Renal cortex interstitium (tissue), 11 donors: ENCODE data around the gene MOSPD2. TPM values are rescaled to one million over a fixed set of nuclear protein-coding genes. Genes with fewer than 3 reads are reported as not detected.
A peak's percentile ranks its signal among the peaks of the same experiment; 100 is the strongest.

ENCODE experiments used
- DNase-seq, 11 donors: peaks; one replicate each; pipeline ENCODE4 v3.0.0-alpha.2; 2013; ENCODE audit warnings: low read depth in 9 of 11, low spot score in 4 of 11; ENCODE audit errors: extremely low read depth in 1 of 11
- polyA plus RNA-seq, 3 donors: library from polyadenylated mRNA; unstranded; fragments of 120-200 nt; gene quantifications; one replicate each; pipeline ENCODE4 v1.2.1, GENCODE V29; 2013; ENCODE audit not compliant: insufficient read length in 3 of 3

The MOSPD2 gene
- polyA plus RNA-seq, 3 donors: 15.2 to 29.2 (median 26.6) TPM

DNA sequence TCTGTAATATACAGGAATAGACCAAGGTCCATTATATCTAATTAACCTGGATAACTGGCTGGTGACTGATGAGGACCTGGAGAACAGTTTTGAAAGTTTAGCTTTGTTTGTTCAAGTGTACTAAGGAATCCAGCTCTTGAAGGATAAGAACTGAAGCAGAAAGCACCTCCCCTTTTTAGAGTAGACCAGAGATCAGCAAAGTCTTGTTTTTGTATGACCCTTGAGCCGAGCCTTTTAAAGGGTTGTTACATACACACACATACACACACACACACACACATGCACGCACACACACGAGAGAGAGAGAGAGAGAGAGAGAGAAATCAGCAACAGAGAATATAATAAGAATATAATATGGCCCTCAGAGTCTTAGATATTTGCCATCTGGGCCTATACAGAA is 13.0 kb downstream of the MOSPD2 start:
- DNase-seq: no peak

DNA sequence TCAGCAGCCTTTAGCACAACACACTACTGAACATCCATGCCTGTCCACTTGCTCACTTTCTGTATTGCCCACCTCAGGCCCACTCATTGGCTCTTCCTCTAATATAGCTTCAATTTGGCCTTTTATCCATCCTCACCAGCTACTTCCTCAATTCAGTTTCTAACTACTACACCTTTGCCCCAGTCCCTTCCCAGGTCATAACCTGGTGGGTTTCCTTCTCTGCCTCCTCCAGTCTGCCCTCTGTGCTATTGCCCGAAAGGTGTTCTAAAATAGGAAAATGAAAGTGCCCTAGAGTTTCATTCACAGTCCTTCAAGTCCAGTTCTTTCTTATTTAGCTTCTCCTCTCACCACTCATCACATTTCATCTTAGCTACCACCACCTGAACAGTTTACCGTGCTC is 23.1 kb downstream of the MOSPD2 start:
- no peak for DNase-seq

DNA sequence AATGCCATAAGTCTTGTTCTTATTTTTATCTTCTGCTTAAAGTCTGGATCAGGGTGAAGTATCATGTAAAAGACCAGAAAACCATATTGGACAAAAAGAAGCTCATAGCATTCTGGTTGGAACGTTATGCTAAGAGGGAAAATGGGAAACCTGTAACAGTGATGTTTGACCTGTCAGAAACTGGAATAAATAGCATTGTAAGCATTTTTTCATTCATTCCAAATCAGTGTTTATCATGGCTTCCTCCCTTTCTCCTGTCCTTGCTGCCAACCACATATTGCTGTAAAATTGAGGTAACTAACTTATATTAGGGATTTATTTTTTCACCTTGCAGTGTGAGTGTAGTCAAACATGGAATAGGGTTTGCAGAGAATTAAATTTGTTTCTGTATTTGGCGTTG is 23.8 kb downstream of the MOSPD2 start:
- no peak for DNase-seq

DNA sequence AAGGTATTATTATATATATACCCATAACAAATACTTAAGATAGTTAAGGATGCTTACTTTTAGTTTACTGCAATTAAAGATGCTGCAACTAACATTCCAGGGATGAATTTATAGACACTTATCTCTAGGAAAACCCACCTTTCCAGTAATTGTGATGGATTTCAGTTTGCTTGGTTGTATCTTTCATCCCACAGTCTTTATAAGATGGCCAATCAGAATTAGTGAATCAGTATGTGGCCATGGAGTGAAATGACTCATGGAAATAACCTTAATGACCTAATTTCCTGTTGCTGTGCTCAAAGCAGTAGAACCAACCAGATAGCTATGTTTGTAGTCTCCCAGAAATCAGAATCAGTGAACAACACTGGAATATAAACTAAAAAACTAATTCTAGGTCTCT is 26.4 kb downstream of the MOSPD2 start:
- DNase-seq: peak in 1 of 11 donors; percentile 3

DNA sequence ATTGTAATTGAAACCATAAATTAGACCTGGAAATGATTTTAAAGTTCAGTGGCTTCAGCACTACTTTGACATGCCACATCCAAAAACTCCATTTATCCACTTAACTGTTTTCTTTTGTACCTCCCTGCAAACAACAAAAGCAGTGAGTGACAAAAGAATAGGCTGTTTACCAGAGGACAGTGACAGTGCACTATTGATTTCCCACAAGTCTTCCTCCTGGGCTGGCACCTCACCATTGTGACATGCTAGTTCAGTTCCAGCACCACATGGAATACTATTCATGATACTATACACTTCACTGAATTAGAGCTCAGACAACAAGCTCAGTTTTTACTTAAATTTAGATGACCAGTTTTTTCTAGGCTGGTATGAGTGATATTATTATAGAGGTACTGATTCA is 29.3 kb downstream of the MOSPD2 start:
- no peak for DNase-seq

DNA sequence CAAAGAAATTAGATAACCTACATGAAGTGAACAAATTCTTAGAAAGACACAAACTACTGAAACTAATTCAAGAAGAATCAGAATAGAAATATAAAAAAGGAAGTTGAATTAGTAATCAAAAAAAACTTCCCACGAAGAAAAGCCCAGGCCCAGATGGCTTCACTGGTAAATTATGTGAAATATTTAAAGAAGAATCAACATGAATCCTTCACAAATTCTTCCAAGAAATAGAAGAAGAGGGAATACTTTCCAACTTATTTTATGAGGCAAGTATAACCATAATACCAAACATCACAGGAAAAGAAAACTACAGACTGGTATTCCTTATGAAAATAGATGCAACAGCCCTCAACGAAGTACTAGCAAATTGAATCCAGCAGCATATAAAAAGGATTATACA is 30.7 kb downstream of the MOSPD2 start:
- DNase-seq: no peak

DNA sequence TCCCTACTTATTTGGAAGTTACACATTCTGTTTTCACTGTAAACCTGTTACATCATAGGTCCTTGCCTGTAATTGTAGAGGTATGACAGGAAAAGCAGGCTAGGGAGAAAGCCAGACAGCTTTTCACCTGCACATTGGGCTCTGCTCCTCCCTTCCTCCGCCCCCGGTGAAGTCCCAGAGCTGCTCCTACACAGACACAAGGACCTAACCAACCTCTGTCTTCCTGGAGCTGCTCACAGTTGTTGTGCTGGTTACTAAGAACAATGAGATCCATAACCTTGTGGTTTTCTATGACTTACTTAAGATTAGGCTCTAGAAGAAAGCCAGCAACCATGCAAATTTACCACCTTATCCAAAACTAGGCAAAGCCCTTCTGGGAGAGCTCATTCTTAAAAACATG is 40.0 kb downstream of the MOSPD2 start:
- DNase-seq: no peak

DNA sequence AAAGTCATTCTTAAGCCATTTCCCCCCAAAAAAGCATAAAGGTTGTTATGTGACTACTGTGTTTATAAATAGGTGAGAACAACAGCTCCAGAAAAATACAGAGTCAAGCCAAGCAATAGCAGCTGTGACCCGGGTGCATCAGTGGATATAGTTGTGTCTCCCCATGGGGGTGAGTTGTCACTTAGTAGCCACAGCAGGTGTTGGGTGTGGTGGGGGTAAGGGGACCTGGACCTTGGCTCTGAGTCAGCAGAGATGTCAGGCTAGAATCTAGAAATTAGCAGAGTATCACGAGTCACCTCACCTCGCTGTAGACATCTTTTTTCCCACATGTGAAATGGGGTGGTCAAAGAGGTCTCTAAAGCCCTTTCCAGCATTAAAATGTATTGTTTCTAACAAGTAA is 42.4 kb downstream of the MOSPD2 start:
- no peak for DNase-seq

DNA sequence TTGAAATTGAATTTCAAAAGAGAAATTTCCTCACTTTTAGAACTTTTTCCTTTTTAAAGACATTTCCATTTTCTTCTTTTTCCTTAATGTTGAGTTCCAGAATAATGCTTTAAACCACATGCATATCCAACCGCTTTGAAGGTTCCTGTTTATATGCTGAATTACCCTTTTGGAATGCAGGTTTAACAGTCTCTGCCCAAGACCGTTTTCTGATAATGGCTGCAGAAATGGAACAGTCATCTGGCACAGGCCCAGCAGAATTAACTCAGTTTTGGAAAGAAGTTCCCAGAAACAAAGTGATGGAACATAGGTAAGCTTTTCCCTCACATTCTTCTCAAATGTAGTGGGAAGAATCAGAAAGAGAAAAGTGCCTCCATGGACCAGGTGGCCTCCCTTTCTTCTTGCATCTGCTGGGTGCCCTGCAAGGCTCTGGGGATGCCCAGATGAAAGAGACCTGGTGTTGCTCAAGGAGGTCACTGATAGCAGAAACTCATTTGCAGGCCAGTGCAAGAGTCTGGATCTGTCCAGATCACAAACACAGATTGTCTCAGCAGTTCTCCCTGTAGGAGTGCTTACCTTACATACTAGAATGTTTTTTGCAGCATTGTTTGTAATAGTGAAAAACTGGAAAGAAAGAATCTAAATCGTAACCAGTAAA is 42.9 kb downstream of the MOSPD2 start:
- no peak for DNase-seq

DNA sequence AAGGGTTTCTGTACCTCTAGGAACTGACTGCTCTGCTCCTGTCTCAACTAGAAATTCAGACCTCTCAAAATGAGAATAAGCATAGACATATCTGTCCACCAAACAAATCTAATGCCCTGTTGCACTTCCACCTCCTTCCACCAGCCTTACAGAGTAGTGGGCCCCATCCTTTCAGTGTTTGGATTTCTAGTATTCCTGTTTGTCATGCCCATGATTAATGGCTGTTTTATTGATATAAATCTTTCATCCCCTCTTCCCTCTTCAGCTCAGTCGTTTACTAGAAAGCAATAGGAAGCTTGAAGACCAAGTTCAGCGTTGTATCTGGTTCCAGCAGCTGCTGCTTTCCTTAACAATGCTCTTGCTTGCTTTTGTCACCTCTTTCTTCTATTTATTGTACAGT is 46.2 kb downstream of the MOSPD2 start:
- DNase-seq: no peak

DNA sequence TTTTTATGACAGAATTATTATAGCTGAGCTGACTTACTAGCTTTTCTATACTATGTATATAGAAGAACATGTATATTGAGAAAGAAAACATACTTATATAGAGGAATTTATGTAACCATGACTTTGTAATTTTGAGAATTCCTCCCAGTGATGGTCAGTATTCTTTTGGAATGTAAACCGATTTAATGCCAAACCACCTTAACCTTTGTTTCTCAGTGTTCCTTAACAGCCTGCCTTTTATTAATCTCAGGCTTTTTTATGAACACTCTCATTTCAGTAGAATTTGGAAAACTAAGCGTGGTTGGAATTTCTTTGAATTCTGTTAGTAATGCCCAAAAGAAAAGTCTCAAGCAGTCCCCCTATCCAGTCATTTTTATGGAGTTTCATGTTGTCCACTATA is 47.0 kb downstream of the MOSPD2 start:
- no peak for DNase-seq

DNA sequence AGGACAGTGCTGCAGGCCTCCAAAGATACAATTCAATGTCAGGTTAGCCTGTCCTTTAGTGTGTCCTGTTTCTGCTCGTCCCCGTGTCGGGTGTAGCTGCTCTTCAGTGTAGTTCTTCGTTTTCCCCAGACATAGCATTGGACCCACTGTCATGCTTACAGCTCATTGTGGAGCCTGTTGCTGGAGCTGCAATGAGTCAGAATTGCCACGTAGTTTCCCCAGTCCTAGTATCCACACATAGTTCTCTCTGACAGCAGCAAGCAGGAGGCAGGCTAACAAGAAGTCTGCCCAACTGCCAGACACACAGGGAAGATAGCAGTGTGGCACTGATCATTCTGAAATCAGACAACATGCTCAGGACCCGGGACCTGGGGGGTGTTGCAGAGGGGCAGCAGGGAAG is 49.2 kb downstream of the MOSPD2 start:
- no peak for DNase-seq

DNA sequence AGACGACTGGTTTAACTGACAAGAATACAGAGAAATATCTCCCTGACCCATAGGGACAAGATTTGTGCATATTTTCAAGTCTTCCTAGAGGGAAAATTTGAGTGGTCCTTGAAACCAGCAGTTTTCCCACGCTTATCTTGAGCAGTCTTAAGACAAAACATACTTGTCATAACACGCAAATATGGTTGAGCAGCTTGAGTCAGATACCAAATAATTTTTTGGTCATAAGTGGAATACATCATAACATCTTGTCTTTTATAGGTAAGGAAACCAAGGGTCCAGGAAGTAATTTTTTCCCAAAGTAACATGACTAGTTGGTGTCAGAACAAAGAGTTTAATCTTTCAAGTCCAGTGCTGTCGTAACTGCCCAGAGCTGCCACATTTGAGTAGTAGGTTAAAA is 50.5 kb downstream of the MOSPD2 start:
- no peak for DNase-seq

DNA sequence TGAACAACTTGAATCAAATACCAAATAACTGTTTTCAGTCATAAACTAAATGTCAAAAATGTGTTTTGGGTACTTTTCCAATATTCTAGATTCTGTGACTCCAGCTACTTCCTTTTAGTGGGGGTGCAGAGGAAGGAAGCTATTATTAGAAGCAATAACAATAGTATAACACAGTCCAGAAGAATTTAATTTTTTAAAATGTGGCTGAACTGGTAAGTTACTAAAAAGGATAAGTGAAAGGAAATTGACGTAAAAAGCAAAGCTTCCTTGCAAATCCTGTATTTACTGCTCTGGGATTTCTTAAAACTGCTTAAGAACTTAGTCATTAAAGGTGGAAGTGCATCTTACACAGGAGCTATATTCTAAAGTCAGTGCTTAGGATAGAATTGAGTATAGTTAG is 53.2 kb downstream of the MOSPD2 start:
- DNase-seq: no peak

DNA sequence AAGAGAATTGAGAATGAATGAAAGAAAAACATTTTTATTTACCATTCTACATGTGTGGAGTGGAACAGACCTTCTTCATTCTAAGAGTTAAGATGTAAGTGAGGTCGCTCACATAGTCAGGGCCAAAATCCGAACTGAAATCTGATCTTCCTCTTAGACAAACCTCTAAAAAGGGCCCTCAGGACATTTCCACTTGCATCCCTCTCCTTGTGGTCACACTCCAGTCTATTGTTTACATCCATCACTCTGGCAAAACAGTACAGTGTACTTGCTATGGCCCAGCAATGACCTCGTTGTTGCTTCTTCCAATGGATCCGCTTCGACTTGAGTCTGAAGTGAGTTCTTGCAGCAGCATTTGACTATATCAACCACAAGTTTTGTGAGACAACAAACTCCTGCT is 54.2 kb downstream of the MOSPD2 start:
- no peak for DNase-seq

DNA sequence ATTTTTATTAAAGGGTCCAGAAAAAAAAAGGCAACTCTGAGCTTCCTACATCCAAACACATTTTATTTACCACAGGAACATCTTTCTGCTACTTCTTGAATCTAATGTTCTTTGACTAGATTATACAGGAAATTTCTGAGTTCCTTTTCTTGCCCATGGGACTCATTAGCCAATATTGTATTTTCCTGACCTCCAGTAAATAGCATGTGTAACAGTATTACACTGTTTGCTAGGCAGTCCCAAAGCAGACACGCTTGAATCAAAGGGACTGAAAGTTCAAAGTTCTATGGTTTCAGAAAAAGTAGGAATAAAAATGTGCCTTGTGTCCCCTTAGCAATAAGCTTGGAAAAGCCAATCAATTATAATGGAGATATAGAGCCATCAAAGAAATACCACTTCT is 57.4 kb downstream of the MOSPD2 start:
- no peak for DNase-seq

DNA sequence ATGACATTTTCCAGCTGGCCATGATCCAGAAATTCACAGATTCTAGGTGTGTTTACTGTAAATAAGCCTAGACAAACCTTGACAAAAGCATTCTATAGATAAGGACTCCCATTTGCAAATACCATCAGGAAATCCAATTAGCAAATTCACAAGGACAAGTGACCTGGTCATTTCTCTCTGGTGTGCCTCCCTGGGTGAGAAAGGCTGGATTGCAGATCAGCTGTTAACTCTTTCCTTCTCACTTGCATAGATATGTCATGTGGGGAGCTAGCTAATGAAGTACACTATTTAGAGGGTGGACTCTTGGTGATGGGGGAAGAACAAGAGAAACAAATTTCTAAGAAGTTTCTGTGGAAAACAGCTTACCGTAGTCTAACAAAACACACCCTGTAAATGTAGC is 58.9 kb downstream of the MOSPD2 start:
- DNase-seq: no peak

DNA sequence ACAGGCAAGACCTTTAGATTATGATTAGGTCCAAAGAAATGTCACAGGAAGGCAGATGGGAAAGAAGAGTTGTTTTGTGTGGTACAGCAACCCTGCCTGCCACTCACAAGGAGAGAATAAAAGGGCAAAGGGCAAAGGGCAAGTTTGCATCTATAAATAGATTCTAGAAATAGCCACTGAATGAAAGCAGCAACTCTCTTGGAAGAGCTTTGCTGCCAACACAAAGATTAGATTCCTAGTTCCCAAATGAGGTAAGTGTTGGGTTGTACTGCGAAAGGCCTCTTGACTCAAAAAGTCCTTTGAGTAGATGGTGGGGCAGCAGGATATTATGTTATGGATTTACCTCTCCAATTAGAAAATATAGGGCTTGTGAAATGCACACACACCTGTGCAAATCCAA is 61.2 kb downstream of the MOSPD2 start:
- no peak for DNase-seq

DNA sequence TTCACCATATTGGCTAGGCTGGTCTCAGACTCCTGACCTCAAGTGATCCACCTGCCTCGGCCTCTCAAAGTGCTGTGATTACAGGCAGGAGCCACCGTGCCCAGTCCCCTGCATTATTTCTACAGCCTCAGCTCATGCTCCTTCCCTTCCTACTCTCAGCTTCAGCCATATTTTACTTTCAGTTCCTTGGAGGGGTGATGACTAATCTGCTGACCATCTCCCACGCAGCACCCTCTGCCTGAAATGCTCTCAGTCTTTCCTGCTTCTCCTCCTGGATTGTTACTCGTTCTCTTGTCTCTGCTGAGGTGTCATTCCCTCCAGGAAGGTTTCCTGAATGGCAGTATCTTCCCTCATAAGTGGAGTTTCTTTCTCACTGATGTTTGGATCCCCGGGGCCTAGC is 63.3 kb downstream of the MOSPD2 start:
- DNase-seq: no peak

DNA sequence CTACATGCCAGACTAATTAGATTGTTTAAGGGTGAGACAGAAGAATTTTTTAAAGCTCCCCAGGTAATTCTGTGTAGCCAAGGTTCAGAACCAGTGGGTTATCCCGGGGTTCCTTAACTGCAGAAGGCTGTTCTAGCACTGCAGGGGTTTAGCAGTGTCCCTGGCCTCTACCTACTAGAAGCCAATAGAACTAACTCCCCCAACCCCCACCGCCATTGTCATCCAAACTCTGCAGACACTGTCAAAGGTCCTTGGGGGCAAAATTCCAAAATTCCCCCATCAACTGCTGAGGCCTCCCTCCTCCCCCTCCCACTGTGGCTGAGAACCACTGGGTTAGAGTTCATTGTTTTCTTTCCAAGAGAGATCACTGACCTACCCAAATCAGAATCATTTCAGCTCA is 66.4 kb downstream of the MOSPD2 start:
- DNase-seq: no peak

DNA sequence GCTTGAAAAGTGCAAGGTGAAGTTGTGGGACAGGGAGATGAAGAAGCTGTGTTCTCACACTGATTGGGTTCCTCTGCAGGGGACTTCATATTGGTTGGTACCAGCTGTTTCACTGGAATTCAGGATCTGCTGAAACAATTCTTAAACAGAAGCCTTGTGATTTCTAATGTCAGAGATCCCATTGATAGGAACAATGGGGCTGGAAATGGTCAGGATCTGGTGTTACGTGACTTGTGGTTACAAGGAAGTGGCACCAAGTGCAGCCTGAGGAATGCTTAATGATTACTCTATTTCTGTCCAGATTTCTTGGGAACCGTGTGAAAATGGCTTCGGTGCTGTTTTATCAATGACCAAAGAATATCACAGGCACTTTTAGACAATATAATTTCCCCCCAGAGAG is 68.1 kb downstream of the MOSPD2 start:
- no peak for DNase-seq

DNA sequence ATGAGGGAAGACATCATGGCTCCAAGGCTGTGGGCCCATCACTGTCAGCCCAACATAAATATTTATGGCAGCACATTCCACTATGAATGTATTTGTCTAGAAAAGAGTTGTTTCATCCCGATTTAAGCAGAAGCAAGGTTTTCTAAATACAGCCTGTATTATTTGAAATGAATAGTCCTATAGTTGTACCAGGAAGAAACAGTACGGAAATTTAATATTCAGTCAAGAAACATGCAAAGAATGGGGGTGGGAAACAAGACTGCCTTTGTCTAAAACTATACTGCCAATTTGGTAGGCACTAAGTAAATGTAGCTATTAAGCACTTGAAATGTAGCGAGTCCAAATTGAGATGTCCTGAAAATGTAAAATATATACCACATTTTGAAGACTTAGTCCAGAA is 69.1 kb downstream of the MOSPD2 start:
- DNase-seq: no peak
